SK-N-MC (cell line): ENCODE data around the gene TAPBPL.
"Not testable (repeated sequence)": the region's sequence is repeated elsewhere in the genome, so short reads cannot be mapped to it uniquely, and the experiment has no call there.

ENCODE experiments used
- EZH2 ChIP-seq: fragments of 200-600 bp; sonication (generic); IDR thresholded peaks from one replicate; pipeline ENCODE4 v1.6.1; 2017; ENCODE audit warnings: antibody characterized with exemption
- FOXP2 ChIP-seq: optimal IDR thresholded peaks from 2 replicates; pipeline ENCODE3; 2011; ENCODE audit warnings: mild to moderate bottlenecking, moderate library complexity; ENCODE audit not compliant: insufficient read depth; ENCODE audit errors: extremely low read length, control extremely low read depth
- POLR2AphosphoS5 ChIP-seq: IDR thresholded peaks from 2 replicates; pipeline ENCODE4 v1.6.1; 2012; ENCODE audit warnings: mild to moderate bottlenecking, low read depth, low read length, borderline replicate concordance

DNA sequence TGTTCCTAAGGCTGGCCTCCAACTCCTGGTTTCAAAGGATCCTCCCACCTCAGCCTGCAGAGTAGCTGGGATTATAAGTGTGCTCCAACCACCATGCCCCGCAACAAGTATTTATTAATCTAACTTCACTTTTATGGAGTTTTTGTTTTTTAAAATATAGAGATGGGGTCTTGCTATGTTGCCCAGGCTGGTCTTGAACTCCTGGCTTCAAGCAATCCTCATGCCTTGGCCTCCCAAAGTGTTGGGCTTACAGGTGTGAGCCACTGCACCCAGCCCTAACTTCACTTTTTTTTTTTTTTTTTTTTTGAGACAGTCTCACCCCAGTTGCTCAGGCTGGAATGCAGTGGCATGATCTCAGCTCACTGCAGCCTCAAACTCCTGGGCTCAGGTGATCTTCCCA is 38.8 kb downstream of the TAPBPL start:
- not testable (repeated sequence) for TF ChIP-seq EZH2, FOXP2, POLR2AphosphoS5
